NCI-H345 treated with DMSO at 0.1 percent for 48 hours (cell line): ENCODE measurements around the gene CITED1.

ENCODE experiments used
- DNase-seq: peaks from one replicate; lab custom pipeline; 2025; ENCODE audit not compliant: unreplicated experiment; lab: John Stamatoyannopoulos, UW

The CITED1 gene

GRCh38 chrX:72271091-72271788, 34.5 kb downstream of the CITED1 start:
- DNase-seq = no peak

- DNase-seq = no peak
Measured at GRCh38 chrX:72270316-72270866, 35.3 kb downstream of the CITED1 start.

- DNase-seq = no peak
Measured at GRCh38 chrX:72269671-72270251, 36.0 kb downstream of the CITED1 start.

GRCh38 chrX:72268597-72269365, 36.9 kb downstream of the CITED1 start:
- no peak for DNase-seq

- DNase-seq = no peak
Measured at GRCh38 chrX:72265263-72265662, 40.5 kb downstream of the CITED1 start.

- DNase-seq = peak; percentile 76
Measured at GRCh38 chrX:72262077-72262476, 43.6 kb downstream of the CITED1 start.

- DNase-seq = no peak
Measured at GRCh38 chrX:72260448-72260847, 45.3 kb downstream of the CITED1 start.

GRCh38 chrX:72258174-72258573, 47.5 kb downstream of the CITED1 start:
- DNase-seq = no peak

GRCh38 chrX:72255864-72256263, 49.9 kb downstream of the CITED1 start:
- no peak for DNase-seq

GRCh38 chrX:72255445-72255844, 50.3 kb downstream of the CITED1 start:
- DNase-seq = peak; percentile 69

GRCh38 chrX:72254816-72255215, 50.9 kb downstream of the CITED1 start:
- no peak for DNase-seq

- DNase-seq = no peak
Measured at GRCh38 chrX:72253686-72254085, 52.0 kb downstream of the CITED1 start.
